Measurements from ENCODE around the gene ABHD12. TPM values are rescaled to one million over a fixed set of nuclear protein-coding genes. Genes with fewer than 3 reads are reported as not detected.

ABHD12 gene
- total and polyA plus RNA-seq, 8 donors = 11.1 to 99.1 (median 44.0) TPM

DNA sequence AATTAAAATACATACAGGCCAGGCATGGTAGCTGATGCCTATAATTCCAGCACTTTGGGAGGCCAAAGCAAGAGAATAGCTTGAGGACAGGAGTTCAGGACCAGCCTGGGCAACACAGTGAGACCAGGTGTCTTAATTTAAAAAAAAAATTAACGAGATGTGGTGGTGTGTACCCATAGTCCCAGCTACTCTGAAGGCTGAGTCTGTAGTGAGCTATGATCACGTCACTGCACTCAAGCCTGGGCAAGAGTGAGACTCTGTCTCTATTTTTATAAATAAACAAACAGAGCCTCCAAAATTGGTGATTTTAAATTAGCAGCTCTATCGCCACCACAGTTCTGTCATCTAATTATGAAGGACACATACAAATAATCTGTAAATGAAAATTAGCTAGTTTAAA lies 37.9 kb downstream of the ABHD12 start:
- WGBS, 5 donors = 72 to 92% (median 88%) methylated on average over 3 of the region's 3 CpGs
- no peaks in the 10 kb centered on the region for H3K9me3 ChIP-seq
- no peak overlapping the region for H3K4me3 ChIP-seq
- no peak for TF ChIP-seq POLR2A (IDR thresholded peaks at IDR 0.05)
- TF ChIP-seq, protein P1, sequence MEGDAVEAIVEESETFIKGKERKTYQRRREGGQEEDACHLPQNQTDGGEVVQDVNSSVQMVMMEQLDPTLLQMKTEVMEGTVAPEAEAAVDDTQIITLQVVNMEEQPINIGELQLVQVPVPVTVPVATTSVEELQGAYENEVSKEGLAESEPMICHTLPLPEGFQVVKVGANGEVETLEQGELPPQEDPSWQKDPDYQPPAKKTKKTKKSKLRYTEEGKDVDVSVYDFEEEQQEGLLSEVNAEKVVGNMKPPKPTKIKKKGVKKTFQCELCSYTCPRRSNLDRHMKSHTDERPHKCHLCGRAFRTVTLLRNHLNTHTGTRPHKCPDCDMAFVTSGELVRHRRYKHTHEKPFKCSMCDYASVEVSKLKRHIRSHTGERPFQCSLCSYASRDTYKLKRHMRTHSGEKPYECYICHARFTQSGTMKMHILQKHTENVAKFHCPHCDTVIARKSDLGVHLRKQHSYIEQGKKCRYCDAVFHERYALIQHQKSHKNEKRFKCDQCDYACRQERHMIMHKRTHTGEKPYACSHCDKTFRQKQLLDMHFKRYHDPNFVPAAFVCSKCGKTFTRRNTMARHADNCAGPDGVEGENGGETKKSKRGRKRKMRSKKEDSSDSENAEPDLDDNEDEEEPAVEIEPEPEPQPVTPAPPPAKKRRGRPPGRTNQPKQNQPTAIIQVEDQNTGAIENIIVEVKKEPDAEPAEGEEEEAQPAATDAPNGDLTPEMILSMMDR (IDR thresholded peaks at IDR 0.05) = no peak
- TF ChIP-seq EP300 (IDR thresholded peaks at IDR 0.05) = no peak
- no peak for TF ChIP-seq POLR2AphosphoS5 (IDR thresholded peaks at IDR 0.05)
- no peak overlapping the region for H3K27ac ChIP-seq
- DNase-seq = no peak
- no peaks in the 10 kb centered on the region for H3K36me3 ChIP-seq
- no peaks in the 10 kb centered on the region for H3K27me3 ChIP-seq
- intact Hi-C loops (cut with DNase I; ENCODE audit: low total_unique reads) = no loop called here
- peaks cover 0 to 39% (median 18%) of the 10 kb centered on the region in 4 donors for H3K4me1 ChIP-seq

- H3K4me3 ChIP-seq = no peak overlapping the region
- no peak for DNase-seq
- intact Hi-C loops (cut with DNase I; ENCODE audit: low total_unique reads) = no loop called here
Measured at GRCh38 chr20:25351024-25351360, 39.6 kb downstream of the ABHD12 start.

GRCh38 chr20:25346349-25346748 lies 44.3 kb downstream of the ABHD12 start:
- Histone ChIP-seq H3K36me3 (peaks cover 0 to 3% (median 0%) of the 10 kb centered on the region in 4 donors), H3K27me3 (no peaks in the 10 kb centered on the region), H3K27ac (no peak overlapping the region), H3K9me3 (no peaks in the 10 kb centered on the region), H3K4me3 (no peak overlapping the region), H3K4me1 (peaks cover 0 to 4% (median 0%) of the 10 kb centered on the region in 4 donors)
- WGBS, 5 donors = 93 to 95% (median 93%) methylated on average over 6 of the region's 6 CpGs
- TF ChIP-seq POLR2AphosphoS5 (IDR thresholded peaks at IDR 0.05) (no peak), POLR2A (IDR thresholded peaks at IDR 0.05) (no peak), EP300 (IDR thresholded peaks at IDR 0.05) (no peak)
- TF ChIP-seq, protein P1 (IDR thresholded peaks at IDR 0.05) = no peak
- no peak for DNase-seq
- intact Hi-C loops (cut with DNase I; ENCODE audit: low total_unique reads) = no loop called here

More at GRCh38 chr20:25351024-25351360, 39.6 kb downstream of the ABHD12 start:
- peaks cover 0 to 29% (median 14%) of the 10 kb centered on the region in 4 donors for H3K4me1 ChIP-seq
- no peak overlapping the region for H3K27ac ChIP-seq
- H3K9me3 ChIP-seq = no peaks in the 10 kb centered on the region
- TF ChIP-seq EP300 (IDR thresholded peaks at IDR 0.05) (no peak), POLR2A (IDR thresholded peaks at IDR 0.05) (no peak), POLR2AphosphoS5 (IDR thresholded peaks at IDR 0.05) (no peak)
- TF ChIP-seq, protein P1 (IDR thresholded peaks at IDR 0.05) = no peak
- H3K36me3 ChIP-seq = no peaks in the 10 kb centered on the region
- no peaks in the 10 kb centered on the region for H3K27me3 ChIP-seq

DNA sequence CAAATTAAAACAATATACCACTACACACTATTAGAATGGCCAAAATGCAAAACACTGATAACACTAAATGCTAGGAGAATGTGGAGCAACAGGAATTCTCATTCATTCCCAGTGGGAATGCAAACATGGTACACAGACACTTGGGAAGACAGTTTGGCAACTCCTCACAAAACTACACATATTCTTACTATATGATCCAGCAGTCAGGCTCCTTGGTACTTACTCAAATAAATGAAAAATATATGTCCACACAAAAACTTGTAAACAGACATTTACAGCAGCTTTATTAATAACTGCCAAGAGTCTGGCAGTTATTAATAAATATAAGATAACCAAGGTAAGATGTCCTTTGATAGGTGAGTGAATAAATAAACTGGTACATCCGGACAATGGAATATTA lies 44.9 kb downstream of the ABHD12 start:
- H3K4me1 ChIP-seq = peaks cover 0 to 8% (median 0%) of the 10 kb centered on the region in 4 donors
- no peaks in the 10 kb centered on the region for H3K9me3 ChIP-seq
- no peaks in the 10 kb centered on the region for H3K27me3 ChIP-seq
- H3K27ac ChIP-seq = no peak overlapping the region
- peaks cover 0 to 3% (median 0%) of the 10 kb centered on the region in 4 donors for H3K36me3 ChIP-seq
- no peak for DNase-seq
- TF ChIP-seq POLR2A (IDR thresholded peaks at IDR 0.05) (no peak), EP300 (IDR thresholded peaks at IDR 0.05) (no peak), POLR2AphosphoS5 (IDR thresholded peaks at IDR 0.05) (no peak)
- TF ChIP-seq, protein P1 (IDR thresholded peaks at IDR 0.05) = no peak
- 71 to 92% (median 83%) methylated on average over 1 of the region's 1 CpG for WGBS, 5 donors
- H3K4me3 ChIP-seq = no peak overlapping the region
- intact Hi-C loops (cut with DNase I; ENCODE audit: low total_unique reads) = no loop called here

All from stomach (tissue), 9 donors.